ENCODE data around the gene DCANP1.

- no peak for TF ChIP-seq CEBPB (IDR thresholded peaks at IDR 0.05; ENCODE audit: borderline replicate concordance in 1 of 2, low read depth in 2 of 2, low read length in 2 of 2)
- no peak for TF ChIP-seq RFX5 (IDR thresholded peaks at IDR 0.05; ENCODE audit: low read depth, low read length)
- no peak for TF ChIP-seq CTCF (IDR thresholded peaks at IDR 0.05 in 2 of 3, conservative IDR thresholded peaks at IDR 0.05 in 1 of 3; ENCODE audit: control insufficient read depth in 2 of 3, extremely low read depth in 1 of 3, insufficient read depth in 1 of 3, low read depth in 3 of 3, low read length in 3 of 3)
These were observed 3.2 kb upstream of the DCANP1 start for GRCh38 chr5:135450336-135450735.

Measured in GM12878 (cell line).